ENCODE measurements around the gene STAG2.
A peak's percentile ranks its signal among the peaks of the same experiment; 100 is the strongest.
"Not testable (repeated sequence)": the region's sequence is repeated elsewhere in the genome, so short reads cannot be mapped to it uniquely, and the experiment has no call there.

Gene STAG2

GRCh38 chrX:123961268-123962005 is at the start of gene STAG2:
STAG2 (plus strand) TSS chrX:123961706; CDS start chrX:124022628, 60,922 bp downstream.
- DNase-seq (ENCODE audit: low spot score): peak; percentile 35

- DNase-seq (ENCODE audit: low spot score): no peak
Measured at GRCh38 chrX:123917069-123917468, 44.4 kb upstream of the STAG2 start.

DNA sequence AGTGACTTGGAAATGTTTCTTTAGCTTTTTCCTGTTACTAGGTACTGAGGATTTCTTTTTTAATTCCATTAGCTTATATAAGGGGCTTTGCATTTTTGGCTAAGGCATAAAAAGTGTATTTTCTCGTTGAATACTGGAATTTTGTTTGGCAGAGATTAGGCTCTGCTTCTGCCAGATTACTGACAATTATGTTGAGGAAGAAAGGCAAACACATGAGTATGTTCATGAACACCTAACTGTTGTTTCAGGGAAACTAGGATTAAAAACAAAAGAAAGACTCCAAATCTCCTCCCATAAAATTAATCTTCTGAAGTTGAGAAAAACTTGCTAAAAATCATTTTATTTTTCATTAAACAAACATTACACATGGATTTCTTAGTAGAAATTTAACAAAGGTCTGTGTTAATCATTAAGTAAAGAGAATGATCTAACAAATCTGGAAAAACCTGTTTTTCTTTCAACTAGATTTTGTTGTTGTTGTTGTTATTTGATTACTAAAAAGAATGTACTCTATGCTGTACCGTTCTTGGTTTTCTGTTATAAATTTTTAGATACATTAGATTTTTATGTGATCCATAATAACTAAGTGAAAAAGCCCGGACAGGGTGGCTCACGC is 43.3 kb upstream of the STAG2 start:
- DNase-seq (ENCODE audit: low spot score): no peak

- DNase-seq (ENCODE audit: low spot score): no peak
Measured at GRCh38 chrX:123920105-123920785, 41.3 kb upstream of the STAG2 start.

- no peak for DNase-seq (ENCODE audit: low spot score)
Measured at GRCh38 chrX:123923211-123923610, 38.3 kb upstream of the STAG2 start.

DNA sequence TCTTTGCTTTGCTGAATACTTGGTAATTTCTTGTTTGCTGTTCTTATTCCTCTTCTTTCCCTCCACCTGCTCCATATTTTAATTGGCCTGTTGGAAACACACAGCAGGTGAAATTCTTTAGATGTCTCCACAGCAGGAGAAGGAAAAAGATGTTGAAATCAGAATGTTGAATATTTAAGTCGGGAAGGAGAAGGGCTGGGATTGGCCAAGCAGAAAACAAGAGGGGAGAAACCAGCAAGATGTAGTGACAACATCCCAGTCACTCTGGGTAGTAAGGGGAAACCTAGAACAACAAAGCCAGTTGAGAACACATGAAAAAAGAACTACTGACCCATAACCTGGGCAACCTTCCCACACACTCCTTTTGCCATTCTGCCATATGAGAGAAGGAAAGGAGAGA is 37.3 kb upstream of the STAG2 start:
- no peak for DNase-seq (ENCODE audit: low spot score)

DNA sequence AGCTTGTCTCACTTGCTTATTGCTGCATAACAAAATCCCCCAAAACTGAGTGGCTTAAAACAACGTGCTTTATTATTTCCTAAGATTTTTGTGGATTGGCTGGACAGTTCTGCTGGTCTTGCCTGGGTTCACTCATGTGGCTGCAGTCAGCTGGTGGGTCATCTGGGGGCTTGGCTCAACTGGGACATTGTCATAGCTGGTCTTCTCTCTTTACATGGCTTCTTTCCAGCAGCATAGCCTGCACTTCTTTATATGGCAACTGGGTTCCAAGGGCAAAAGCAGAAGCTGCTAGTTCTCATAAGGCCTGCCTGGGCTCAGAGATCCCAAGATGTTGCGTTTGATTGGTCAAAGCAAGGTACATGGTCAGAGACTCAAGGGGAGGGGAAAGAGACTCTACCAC is 33.7 kb upstream of the STAG2 start:
- DNase-seq (ENCODE audit: low spot score): no peak

DNA sequence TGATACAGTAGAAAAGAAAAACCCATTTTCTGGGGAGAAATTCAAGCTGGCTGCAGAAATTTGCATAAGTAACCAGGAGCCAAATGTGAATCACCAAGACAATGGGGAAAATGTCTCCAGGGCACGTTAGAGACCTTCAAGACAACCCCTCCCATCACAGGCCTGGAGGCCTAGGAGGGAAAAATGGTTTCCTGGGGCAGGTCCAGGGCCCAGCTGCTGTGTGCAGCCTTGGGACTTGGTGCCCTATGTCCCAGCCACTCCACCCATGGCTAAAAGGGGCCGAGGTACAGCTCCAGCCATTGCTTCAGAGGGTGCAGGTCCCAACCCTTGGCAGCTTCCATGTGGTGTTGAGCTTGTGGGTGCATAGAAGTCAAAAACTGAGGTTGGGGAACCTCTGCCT is 29.5 kb upstream of the STAG2 start:
- DNase-seq (ENCODE audit: low spot score): not testable (repeated sequence)

DNA sequence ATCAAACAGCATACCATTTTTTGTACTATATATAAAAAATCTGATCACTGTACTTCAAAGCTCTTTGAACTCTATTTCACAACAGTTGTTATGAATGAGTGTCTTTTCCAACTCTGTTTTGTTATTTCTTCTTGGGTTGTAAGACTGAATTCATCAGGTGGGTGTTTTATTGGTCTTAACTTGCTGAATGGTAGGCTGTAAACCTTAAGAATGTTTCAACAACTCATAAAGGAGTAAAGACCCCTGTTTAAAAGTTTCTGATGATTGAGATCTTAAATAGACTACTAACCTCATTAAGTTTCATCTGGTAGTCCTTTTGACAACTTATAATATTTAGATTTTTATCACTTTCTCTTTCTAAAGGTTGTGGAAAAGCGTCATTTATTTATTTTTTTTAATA is 18.4 kb upstream of the STAG2 start:
- no peak for DNase-seq (ENCODE audit: low spot score)

DNA sequence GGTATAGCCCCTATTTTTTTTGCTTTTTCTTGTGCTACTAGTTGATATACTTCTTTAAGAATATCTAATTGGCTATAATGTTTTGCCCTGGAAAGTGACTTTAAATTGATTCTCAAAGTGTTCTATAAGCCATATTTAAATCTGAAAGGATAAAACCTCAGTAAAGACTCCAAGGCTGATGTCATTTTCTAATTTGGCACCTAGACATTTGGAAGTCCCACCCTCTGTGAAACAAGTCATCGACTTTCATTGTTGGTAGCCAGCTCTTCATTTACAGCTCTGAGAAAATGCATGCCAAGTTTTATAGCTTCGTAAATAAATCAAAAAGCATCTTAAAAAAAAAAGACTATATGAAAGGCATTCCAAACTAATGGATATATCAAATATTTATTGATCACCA is 18.0 kb upstream of the STAG2 start:
- no peak for DNase-seq (ENCODE audit: low spot score)

- no peak for DNase-seq (ENCODE audit: low spot score)
Measured at GRCh38 chrX:123949846-123950245, 11.7 kb upstream of the STAG2 start.

GRCh38 chrX:123959281-123960063 is 2.0 kb upstream of the STAG2 start:
- peak; percentile 4 for DNase-seq (ENCODE audit: low spot score)

GRCh38 chrX:123960956-123961267 is 594 bp upstream of the STAG2 start:
- DNase-seq (ENCODE audit: low spot score): no peak

GRCh38 chrX:123962006-123962467 is 531 bp downstream of the STAG2 start:
- no peak for DNase-seq (ENCODE audit: low spot score)

GRCh38 chrX:123962794-123963373 is 1.4 kb downstream of the STAG2 start:
- DNase-seq (ENCODE audit: low spot score): peak; percentile 80

DNA sequence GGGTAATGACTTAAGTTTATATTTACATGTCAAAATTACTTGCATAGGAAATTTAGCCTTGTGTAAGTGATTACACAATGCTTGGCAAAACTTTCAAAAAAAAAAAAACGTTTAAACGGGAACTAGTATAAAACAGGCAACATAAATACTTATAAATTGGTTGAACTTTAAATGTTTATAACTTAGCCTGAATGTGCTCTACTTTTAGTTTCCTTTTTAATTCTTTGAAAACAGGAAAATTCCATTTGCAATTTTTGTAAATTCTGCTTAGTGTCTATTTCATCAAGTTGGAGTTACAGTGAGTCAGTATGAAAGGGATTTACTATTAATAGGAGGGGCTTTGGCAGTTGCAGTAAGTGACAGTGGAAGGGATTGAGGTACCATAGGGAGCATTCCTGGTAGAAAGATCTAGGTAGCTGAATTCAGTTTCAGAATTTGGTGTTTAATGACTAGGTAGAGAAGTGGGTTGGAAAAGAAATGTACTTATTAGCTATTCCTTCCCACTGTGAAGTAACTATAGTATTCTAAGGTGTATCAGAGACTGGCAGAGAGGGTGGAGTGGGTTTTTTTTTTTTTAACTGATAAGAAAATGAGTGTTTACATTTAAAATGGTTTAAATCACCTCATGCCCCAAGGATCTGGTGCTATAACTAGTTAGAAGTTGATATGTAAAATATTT is 2.8 kb downstream of the STAG2 start:
- no peak for DNase-seq (ENCODE audit: low spot score)

GRCh38 chrX:123965712-123966111 is 4.2 kb downstream of the STAG2 start:
- DNase-seq (ENCODE audit: low spot score): no peak

- DNase-seq (ENCODE audit: low spot score): no peak
Measured at GRCh38 chrX:123967497-123967896, 6.0 kb downstream of the STAG2 start.

DNA sequence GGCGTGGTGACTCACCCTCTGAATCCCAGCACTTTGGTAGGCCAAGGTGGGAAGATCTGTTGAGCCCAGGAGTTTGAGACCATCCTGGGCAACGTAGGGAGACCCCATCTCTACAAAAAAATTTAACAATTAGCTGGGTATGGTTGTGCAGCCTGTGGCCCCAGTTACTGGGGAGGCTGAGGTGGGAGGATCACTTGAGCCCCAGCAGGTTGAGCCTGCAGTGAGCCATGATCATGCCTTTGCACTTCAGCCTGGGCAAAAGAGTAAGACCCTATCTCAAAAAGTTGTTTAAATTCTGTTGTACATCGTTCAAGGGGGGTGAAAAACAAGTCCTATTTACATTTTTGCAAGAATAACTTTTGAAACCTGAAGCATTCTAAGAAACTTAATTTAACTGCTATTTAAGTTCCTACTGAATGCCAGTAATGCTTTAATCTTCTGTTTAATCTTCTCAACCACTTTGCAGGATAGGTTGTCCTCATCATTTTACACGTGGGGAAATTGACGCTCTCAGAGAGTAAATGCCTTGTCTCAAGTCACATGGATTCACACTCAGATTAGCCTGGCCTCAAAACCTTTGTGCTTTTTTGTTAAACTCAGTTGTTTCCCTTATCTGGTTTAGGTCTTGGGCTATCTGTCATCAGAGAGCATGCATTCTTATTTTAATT is 7.0 kb downstream of the STAG2 start:
- no peak for DNase-seq (ENCODE audit: low spot score)

DNA sequence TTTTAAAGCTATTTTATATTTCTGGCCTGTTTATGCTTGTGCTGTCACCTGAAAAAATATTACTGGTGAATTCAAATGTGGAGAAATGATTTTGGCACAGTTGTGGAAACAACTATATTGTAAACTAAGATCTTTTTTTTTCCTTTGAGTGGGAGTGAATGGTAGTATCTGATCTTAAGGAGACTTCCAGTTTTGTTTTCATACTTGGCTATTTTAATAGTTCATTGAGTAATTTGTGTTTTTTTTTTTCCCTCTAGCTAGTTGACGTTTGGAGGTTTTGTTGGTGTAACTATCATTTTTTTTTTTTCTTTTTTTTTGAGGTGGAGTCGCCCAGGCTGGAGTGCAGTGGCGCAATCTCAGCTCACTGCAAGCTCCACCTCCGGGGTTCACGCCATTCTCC is 10.5 kb downstream of the STAG2 start:
- DNase-seq (ENCODE audit: low spot score): no peak

DNA sequence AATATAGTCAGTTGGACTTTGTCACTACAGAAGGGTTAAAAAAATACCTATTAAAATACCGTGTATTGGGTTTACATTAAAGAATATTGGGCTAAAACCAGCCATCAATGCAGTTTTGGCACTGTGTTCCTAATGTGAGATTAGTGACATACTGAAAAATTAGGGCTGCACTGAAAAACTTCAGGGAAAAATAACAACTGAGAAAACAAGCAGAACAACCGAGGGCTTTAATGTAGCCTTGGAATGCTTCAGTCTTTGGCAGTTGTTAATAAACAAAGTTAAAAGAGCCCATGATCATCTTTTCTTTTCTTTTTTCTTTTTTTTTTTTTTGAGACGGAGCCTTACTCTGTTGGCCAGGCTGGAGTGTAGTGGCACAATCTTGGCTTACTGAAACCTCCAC is 12.4 kb downstream of the STAG2 start:
- no peak for DNase-seq (ENCODE audit: low spot score)

Measured in CD4-positive, alpha-beta T cell treated with Interleukin-6 at 100 ng/mL for 8 hours (primary cell).